GM23248 (cell line): ENCODE data around the gene GOLPH3.

Experiments used
- EZH2 ChIP-seq: fragments of 200-600 bp; sonication (generic); IDR thresholded peaks from 2 replicates; pipeline ENCODE4 v1.6.1; 2018; ENCODE audit warnings: antibody characterized with exemption, mild to moderate bottlenecking; ENCODE audit not compliant: insufficient read depth, poor library complexity, severe bottlenecking
- EZH2phosphoT487 ChIP-seq: fragments of 200-600 bp; sonication (generic); IDR thresholded peaks from 2 replicates; pipeline ENCODE4 v1.6.1; 2018; ENCODE audit warnings: antibody characterized with exemption, moderate library complexity, mild to moderate bottlenecking, low read depth; ENCODE audit not compliant: insufficient read depth

DNA sequence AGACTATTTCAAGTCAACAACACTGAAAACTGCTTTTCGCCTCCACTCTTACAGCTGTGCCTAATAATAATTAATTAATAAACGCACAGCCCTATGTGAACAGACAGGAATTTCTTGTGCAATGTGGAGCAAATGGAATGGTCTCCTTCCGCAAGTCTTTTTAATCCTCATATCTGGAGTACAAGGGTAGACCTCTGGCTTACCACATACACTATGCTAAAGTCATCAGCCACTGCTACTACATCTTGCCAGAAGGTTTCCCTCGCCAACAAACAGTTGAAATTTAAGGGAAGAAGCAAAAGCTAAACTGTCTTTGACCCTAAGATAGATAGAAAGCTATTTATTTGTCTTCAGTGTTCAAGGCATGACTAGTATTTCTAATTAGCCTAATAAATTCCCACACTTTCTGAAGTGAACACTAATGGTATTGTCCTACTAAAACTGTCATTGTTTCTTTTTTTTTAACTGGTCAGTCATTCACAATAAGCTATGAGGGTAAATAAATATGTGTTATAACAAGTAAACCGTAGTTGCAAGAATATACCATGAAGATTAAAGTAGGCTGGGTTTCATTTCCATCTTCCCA is 63.9 kb downstream of the GOLPH3 start:
- no peak for TF ChIP-seq EZH2
- no peak for TF ChIP-seq EZH2phosphoT487
